DND-41 (cell line): ENCODE data around the gene LACTBL1.

Experiments used
- ATAC-seq: fragments of 200-7000 bp; cut with Tn5 transposase; 3 replicates; pipeline ENCODE4 v1.9.1; 2021; ENCODE audit warnings: low read depth; ENCODE audit not compliant: insufficient read depth
- DNase-seq: peaks from one replicate; pipeline ENCODE4 v3.0.0-alpha.2; 2020
- H2AFZ ChIP-seq: 2 replicates; pipeline ENCODE4 v1.6.0; 2012; ENCODE audit warnings: low read depth, low read length
- H3K27ac ChIP-seq: 2 replicates; pipeline ENCODE4 v1.5.1; 2012; ENCODE audit warnings: low read length, inconsistent platforms
- H3K27me3 ChIP-seq: fragments of 200-600 bp; sonication (generic); 2 replicates; pipeline ENCODE4 v1.6.0; 2012; ENCODE audit warnings: low read length, mild to moderate bottlenecking, inconsistent platforms; ENCODE audit not compliant: insufficient read depth, poor library complexity
- H3K36me3 ChIP-seq: 2 replicates; pipeline ENCODE4 v1.5.1; 2012; ENCODE audit warnings: low read length, inconsistent platforms; ENCODE audit not compliant: insufficient read depth
- H3K4me1 ChIP-seq: 2 replicates; pipeline ENCODE4 v1.5.1; 2012; ENCODE audit warnings: mild to moderate bottlenecking, low read length; ENCODE audit not compliant: insufficient read depth
- H3K4me2 ChIP-seq: 2 replicates; pipeline ENCODE4 v1.6.0; 2012; ENCODE audit warnings: mild to moderate bottlenecking, moderate library complexity, low read length, inconsistent platforms; ENCODE audit not compliant: insufficient read depth
- H3K4me3 ChIP-seq, 2 experiments: fragments of 200-600 bp in 1 of 2; shearing (Covaris generic) in 1 of 2; 2 replicates each; pipeline ENCODE4 v1.5.1; 2012 to 2016; ENCODE audit warnings: inconsistent platforms in 2 of 2, low read length in 2 of 2, mild to moderate bottlenecking in 2 of 2, low read depth in 1 of 2, moderate library complexity in 1 of 2
- H3K79me2 ChIP-seq: 2 replicates; pipeline ENCODE4 v1.6.0; 2012; ENCODE audit warnings: low read length, inconsistent platforms; ENCODE audit not compliant: insufficient read depth
- H3K9ac ChIP-seq: 2 replicates; pipeline ENCODE4 v1.6.0; 2012; ENCODE audit warnings: low read depth, mild to moderate bottlenecking, inconsistent platforms, low read length, moderate library complexity
- H3K9me3 ChIP-seq: 2 replicates; pipeline ENCODE4 v1.5.1; 2012; ENCODE audit warnings: low read length, moderate library complexity, mild to moderate bottlenecking, inconsistent platforms; ENCODE audit not compliant: insufficient read depth, severe bottlenecking
- H4K20me1 ChIP-seq: 2 replicates; pipeline ENCODE4 v1.6.0; 2012; ENCODE audit warnings: low read length; ENCODE audit not compliant: insufficient read depth
- EZH2 ChIP-seq: IDR thresholded peaks from 3 replicates; pipeline ENCODE4 v1.6.1; 2012; ENCODE audit warnings: borderline replicate concordance, low read depth, mild to moderate bottlenecking, moderate library complexity, low read length, inconsistent platforms; ENCODE audit not compliant: severe bottlenecking
- TF ChIP-seq, protein P1 (sequence below): IDR thresholded peaks from 2 replicates; pipeline ENCODE4 v1.5.1; 2012; ENCODE audit warnings: borderline replicate concordance, low read length, moderate library complexity, mild to moderate bottlenecking; ENCODE audit not compliant: poor library complexity, severe bottlenecking; ENCODE audit errors: extremely low read depth

LACTBL1 gene

DNA sequence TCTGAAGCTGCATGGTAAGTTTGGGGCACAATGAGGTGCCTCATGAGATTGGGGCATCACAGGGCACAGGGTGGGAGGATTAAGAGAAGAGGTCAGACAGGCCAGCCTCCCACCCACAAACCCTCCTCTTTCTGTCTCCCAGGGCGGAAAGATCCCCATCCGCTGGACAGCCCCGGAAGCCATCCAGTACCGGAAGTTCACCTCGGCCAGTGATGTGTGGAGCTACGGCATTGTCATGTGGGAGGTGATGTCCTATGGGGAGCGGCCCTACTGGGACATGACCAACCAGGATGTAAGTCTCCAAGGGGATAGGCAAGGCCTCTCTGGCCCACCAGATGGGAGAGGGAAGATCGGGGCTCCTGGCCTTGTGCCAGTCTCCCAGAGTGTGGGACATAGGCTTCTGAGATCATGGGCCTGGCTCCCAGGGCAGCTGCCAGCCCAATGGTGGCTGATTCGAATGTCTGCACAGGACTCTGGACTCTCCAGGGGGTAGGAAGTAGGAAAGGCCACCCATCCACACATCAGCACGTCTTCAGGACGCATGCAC lies 63.7 kb downstream of the LACTBL1 start:
- Histone ChIP-seq H3K4me3 (no peak overlapping the region), H3K4me2 (no peak overlapping the region), H3K27ac (no peak overlapping the region), H3K9me3 (no peaks in the 10 kb centered on the region), H3K36me3 (no peaks in the 10 kb centered on the region), H3K9ac (no peak overlapping the region), H4K20me1 (peaks cover 4% of the 10 kb centered on the region; the same call in 1 of the 2 replicates), H2AFZ (no peak overlapping the region), H3K27me3 (peaks cover 6% of the 10 kb centered on the region), H3K4me1 (no peaks in the 10 kb centered on the region), H3K79me2 (no peaks in the 10 kb centered on the region)
- DNase-seq, result no peak
- TF ChIP-seq, protein P1, sequence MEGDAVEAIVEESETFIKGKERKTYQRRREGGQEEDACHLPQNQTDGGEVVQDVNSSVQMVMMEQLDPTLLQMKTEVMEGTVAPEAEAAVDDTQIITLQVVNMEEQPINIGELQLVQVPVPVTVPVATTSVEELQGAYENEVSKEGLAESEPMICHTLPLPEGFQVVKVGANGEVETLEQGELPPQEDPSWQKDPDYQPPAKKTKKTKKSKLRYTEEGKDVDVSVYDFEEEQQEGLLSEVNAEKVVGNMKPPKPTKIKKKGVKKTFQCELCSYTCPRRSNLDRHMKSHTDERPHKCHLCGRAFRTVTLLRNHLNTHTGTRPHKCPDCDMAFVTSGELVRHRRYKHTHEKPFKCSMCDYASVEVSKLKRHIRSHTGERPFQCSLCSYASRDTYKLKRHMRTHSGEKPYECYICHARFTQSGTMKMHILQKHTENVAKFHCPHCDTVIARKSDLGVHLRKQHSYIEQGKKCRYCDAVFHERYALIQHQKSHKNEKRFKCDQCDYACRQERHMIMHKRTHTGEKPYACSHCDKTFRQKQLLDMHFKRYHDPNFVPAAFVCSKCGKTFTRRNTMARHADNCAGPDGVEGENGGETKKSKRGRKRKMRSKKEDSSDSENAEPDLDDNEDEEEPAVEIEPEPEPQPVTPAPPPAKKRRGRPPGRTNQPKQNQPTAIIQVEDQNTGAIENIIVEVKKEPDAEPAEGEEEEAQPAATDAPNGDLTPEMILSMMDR, result no peak
- TF ChIP-seq EZH2, result no peak
- no peak for ATAC-seq

GRCh38 chr1:22907528-22907927 lies 65.1 kb downstream of the LACTBL1 start:
- peaks cover 4% of the 10 kb centered on the region; the same call in 1 of the 2 replicates for H4K20me1 ChIP-seq
- no peaks in the 10 kb centered on the region for H3K79me2 ChIP-seq
- TF ChIP-seq EZH2, result no peak
- TF ChIP-seq, protein P1, result no peak
- H3K9ac ChIP-seq, result no peak overlapping the region
- no peak overlapping the region for H3K27ac ChIP-seq
- H3K27me3 ChIP-seq, result peaks cover 18% of the 10 kb centered on the region
- H3K4me3 ChIP-seq, result no peak overlapping the region
- ATAC-seq (no peak), DNase-seq (no peak)
- no peaks in the 10 kb centered on the region for H3K9me3 ChIP-seq
- H3K4me1 ChIP-seq, result no peaks in the 10 kb centered on the region
- H2AFZ ChIP-seq, result no peak overlapping the region
- no peaks in the 10 kb centered on the region for H3K36me3 ChIP-seq
- no peak overlapping the region for H3K4me2 ChIP-seq

- peaks cover 4% of the 10 kb centered on the region; the same call in 1 of the 2 replicates for H4K20me1 ChIP-seq
- no peaks in the 10 kb centered on the region for H3K9me3 ChIP-seq
- H3K4me3 ChIP-seq, result no peak overlapping the region
- TF ChIP-seq EZH2, result no peak
- TF ChIP-seq, protein P1, result no peak
- peaks cover 20% of the 10 kb centered on the region for H3K27me3 ChIP-seq
- no peaks in the 10 kb centered on the region for H3K79me2 ChIP-seq
- no peaks in the 10 kb centered on the region for H3K36me3 ChIP-seq
- DNase-seq (no peak), ATAC-seq (no peak)
- H2AFZ ChIP-seq, result no peak overlapping the region
- no peak overlapping the region for H3K4me2 ChIP-seq
- H3K9ac ChIP-seq, result no peak overlapping the region
- no peak overlapping the region for H3K27ac ChIP-seq
- H3K4me1 ChIP-seq, result no peaks in the 10 kb centered on the region
Measured at GRCh38 chr1:22906968-22907367, 65.7 kb downstream of the LACTBL1 start.
